HG03064 (cell line): ENCODE measurements around the gene PHACTR1.
"Not testable (repeated sequence)": the region's sequence is repeated elsewhere in the genome, so short reads cannot be mapped to it uniquely, and the experiment has no call there.

Experiments
- ATAC-seq: cut with Tn5 transposase; IDR thresholded peaks from one replicate; pipeline ENCODE4 v1.9.1; 2021; ENCODE audit warnings: low read depth; ENCODE audit not compliant: unreplicated experiment

PHACTR1 gene

GRCh38 chr6:13318821-13319220 lies 602.3 kb downstream of the PHACTR1 start:
- ATAC-seq, result no peak

GRCh38 chr6:13319891-13320564 lies 603.5 kb downstream of the PHACTR1 start:
- no peak for ATAC-seq

DNA sequence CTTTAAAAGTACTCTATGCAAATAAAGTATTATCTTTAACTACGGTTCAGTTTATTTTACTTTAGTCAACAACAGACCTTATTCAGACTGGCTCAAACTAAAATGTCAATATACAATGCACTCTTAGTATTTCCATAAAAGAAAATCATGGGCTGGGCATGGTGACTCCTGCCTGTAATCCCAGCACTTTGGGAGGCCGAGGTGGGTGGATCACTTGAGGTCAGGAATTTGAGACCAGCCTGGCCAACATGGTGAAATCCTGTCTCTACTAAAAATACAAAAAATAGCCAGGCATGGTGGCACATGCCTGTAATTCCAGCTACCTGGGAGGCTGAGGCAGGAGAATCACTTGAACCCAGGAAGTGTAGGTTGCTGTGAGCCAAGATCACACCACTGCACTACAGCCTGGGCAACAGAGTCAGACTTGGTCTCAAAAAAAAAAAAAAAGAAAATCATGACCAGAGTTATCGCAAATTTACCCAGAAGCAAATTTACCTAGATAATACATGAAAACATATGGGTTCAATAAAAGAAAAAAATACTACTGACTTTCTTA lies 609.5 kb downstream of the PHACTR1 start:
- not testable (repeated sequence) for ATAC-seq

GRCh38 chr6:13327691-13328075 lies 611.1 kb downstream of the PHACTR1 start:
- ATAC-seq, result no peak

DNA sequence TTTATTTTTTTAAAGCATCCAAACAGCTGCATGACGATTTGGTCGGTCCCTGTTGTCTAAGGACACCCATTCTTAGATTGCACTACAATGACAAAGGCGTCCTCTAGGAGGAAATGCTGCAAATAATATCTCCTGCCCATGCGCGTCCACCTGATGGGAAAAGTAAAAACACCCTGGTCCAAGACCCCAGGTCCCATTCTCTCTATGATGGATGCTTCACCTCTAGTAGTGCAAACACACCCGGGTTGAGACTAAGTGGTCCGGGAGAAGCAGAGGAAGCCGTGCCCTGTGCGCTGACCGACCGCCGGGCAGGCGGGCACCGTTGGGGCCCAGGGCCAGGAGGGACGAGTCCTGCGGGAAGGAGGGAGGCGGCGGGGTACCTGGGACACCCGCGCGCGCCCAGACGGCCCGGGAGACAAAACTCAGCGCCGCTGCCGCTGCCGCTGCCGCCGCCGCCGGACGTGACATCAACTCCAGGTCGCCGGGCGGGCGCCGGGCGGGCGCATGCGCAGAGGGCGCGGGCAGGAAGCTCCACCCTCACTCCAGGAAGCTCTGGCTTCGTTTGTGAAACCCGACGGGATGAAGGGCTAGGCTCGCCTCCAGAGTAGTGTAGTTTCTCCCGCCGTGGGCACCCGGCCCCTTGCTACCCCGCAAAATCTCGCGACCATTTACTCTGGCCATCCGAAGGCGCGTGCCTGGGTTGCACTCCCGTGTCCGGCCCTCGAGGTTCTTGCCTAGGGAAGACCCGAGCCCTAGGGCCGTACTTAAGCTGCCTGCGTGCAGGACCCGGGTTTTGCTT lies 611.7 kb downstream of the PHACTR1 start, which contains the start of gene TBC1D7:
TBC1D7 (minus strand) TSS at position 462 of the 799 bp plus-strand sequence. CDS start 1,639 bp downstream, outside the sequence.
- ATAC-seq, result peak; percentile 82

DNA sequence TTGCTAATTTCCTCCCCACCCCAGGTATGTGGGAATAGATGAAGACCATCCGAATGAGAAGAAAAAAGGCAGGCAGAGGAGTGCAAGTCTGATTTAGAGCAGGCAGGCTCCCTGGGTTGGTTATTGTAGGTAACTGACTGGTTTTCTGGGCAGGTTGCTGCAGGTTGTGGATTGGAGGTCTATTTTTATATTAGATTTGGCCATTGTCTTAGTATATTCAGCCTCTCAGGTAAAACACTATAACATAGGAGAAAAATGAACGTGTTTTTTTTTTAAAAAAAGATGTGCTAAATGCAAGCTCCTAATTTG lies 612.3 kb downstream of the PHACTR1 start:
- ATAC-seq, result no peak

DNA sequence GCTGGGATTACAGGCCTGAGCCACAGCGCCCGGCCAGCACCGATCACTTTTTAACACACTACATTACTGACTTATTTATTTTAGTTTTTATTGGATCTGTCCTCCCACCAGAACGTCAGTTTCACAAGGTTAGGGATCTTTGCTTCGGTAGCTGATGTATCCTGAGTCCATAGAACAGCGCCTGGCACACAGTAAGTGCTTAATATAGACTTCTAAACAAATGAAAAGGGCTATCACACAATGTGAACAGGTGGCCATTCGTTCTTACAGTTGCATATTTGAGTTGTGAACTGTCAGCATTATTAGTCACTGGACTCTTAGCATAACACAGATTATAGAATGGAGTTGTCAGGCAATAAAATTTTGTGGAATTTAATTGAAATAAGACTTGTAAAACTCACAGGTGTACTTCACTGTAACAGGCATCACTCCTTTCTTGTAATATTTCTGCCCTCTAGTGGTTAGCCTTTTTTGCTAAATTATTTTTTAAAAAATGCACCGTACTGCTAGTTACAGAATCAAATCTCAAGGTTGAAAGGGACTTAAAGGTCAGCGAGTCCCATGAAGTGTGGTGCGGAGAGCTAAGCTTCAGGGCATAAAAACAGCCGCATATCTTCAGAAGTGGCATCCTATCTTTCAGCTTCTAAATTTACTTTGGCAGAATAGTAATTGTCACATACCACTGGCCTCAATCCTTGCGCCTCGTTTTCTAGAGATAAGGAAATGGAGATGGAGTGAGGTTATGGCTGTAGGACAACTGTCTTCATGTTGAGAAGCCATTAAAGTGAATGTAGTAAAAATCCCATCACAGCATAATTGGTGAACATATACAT lies 615.2 kb downstream of the PHACTR1 start:
- ATAC-seq, result no peak

DNA sequence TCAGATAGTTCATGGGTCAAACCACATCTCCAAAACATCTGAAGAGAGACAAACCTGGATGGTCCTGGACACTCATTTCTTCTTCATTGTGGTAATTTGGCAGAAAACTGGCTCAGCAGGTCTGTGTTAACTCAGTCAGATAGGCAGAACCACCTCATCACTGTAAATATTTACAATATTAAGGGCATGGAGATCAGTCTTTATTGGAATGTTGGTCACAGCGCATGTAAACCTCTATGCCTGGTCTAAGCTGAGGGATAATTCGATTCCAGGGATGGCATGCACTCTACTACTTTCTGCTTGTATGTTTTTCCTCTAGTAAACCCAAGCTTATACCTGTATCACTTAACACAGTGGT lies 615.8 kb downstream of the PHACTR1 start:
- no peak for ATAC-seq

GRCh38 chr6:13334953-13335352 lies 618.4 kb downstream of the PHACTR1 start:
- no peak for ATAC-seq

DNA sequence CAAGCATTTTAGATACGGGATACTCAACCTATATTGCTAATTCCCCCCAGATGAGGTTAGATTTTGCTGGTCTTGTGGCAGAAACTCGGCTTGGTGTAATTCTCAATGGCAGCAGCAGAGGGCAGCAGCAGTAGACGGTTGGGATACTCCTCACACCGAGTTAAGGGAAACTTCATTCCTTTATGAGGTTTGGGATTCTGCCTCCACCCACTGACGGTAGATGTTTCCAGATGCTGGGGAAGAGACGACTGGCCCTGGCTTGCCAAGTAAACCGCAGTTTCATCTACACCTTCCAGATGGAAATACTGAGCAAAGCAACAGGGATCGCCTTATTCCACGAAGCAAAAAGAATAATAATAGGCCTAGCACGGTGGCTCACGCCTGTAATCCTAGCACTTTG lies 620.0 kb downstream of the PHACTR1 start:
- no peak for ATAC-seq

GRCh38 chr6:13338038-13338437 lies 621.5 kb downstream of the PHACTR1 start:
- no peak for ATAC-seq
